ENCODE data around the gene MILR1.

GRCh38 chr17:64509179-64509578 is 60.3 kb downstream of the MILR1 start:
- no peak for TF ChIP-seq EZH2phosphoT487 (IDR thresholded peaks at IDR 0.05; ENCODE audit: borderline replicate concordance)
- no peak for TF ChIP-seq SRF (IDR thresholded peaks at IDR 0.05; ENCODE audit: low read depth)
- no peak for TF ChIP-seq POLR2A (IDR thresholded peaks at IDR 0.05; ENCODE audit: borderline replicate concordance, extremely low read depth, insufficient read depth, insufficient read length)
- no peak for TF ChIP-seq EGR1 (IDR thresholded peaks at IDR 0.05; ENCODE audit: low read depth)
- no peak for TF ChIP-seq CTCF (IDR thresholded peaks at IDR 0.05 in 2 of 3, conservative IDR thresholded peaks at IDR 0.05 in 1 of 3; ENCODE audit: borderline replicate concordance in 1 of 3, insufficient read depth in 1 of 3, low read depth in 2 of 3, low read length in 2 of 3)
- TF ChIP-seq POLR2AphosphoS5 (IDR thresholded peaks at IDR 0.05; ENCODE audit: low read depth, low read length) = no peak
- TF ChIP-seq EZH2 (IDR thresholded peaks at IDR 0.05) = no peak
- no peak for TF ChIP-seq REST (IDR thresholded peaks at IDR 0.05; ENCODE audit: low read depth)

Data from HCT116 (cell line).